ENCODE measurements around the gene PRDM10. TPM values are rescaled to one million over a fixed set of nuclear protein-coding genes. Genes with fewer than 3 reads are reported as not detected.

PRDM10 gene
- total and polyA plus RNA-seq, 3 experiments from 2014 or later, result 2.8 to 17.7 (median 16.0) TPM

DNA sequence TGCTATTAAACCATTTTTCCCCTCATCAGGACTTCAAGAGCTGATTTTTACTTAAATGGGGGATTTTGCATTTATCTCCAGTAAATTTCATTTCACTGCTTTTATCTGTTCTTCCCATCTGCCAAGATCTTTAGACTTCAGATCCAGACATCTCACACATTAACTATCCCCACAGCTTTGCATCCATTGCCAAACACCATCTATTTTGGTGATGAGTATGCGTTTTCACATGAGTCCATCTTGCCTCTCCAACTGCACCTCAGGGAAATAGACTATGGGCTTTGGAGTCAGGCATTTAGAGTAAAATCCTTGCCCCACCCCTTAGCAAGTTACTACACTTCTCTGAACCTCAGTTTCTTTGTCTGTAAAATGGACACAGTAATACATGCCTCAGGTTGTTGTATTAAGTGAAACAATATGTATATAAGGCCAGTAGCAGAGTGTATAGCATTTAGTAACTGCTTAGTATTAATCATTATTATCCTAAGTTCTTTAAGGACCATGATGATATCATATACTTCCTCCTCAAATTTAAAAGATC, 53.6 kb downstream of the PRDM10 start:
- Histone ChIP-seq H3K36me3 (ENCODE audit: insufficient read depth, low read length) (peaks cover 5% of the 10 kb centered on the region), H3K27me3 (ENCODE audit: insufficient read depth, low read length, poor library complexity, severe bottlenecking) (no peaks in the 10 kb centered on the region), H3K4me3 (ENCODE audit: low read length) (no peak overlapping the region), H3K9me3 (ENCODE audit: low read length) (no peaks in the 10 kb centered on the region), H3K27ac (ENCODE audit: low read depth, low read length) (no peak overlapping the region), H3K4me1 (ENCODE audit: insufficient read depth, low read length) (no peaks in the 10 kb centered on the region)
- Mint-ChIP-seq H3K4me3 (no peak overlapping the region), H3K9me3 (no peaks in the 10 kb centered on the region), H3K27ac (peak overlapping the region in 2 of 8 donors; percentile 54 to 71), H3K4me1 (no peaks in the 10 kb centered on the region), H3K27me3 (no peaks in the 10 kb centered on the region), H3K36me3 (peaks cover 6 to 56% (median 22%) of the 10 kb centered on the region in 3 donors)
- DNase-seq, result no peak
- ChIA-PET CTCF (no interaction called here), POLR2A (no interaction called here)

DNA sequence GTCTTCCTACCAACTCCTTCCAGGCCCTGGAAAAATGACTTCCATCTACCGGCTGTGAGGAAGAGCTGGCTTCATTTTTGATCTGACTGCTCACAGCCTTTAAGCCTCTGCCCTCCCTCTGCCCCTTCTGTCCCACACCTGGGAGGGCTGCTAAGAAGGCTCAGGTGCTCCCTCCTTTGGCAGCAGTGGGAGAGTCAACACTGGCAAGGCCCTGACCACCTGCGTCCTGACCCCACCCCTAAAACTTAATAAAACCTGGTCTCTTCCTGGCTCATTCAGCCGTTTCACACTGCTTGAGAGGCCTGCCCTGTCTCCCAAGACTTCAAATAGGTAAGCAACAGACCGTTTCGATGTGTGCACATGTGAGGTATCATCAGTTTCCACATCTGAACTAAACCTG, 55.2 kb downstream of the PRDM10 start:
- Mint-ChIP-seq H3K27ac (peak overlapping the region in 1 of 8 donors; percentile 56), H3K27me3 (no peaks in the 10 kb centered on the region), H3K4me1 (no peaks in the 10 kb centered on the region), H3K9me3 (no peaks in the 10 kb centered on the region), H3K36me3 (peaks cover 6 to 62% (median 27%) of the 10 kb centered on the region in 3 donors), H3K4me3 (no peak overlapping the region)
- Histone ChIP-seq H3K4me1 (ENCODE audit: insufficient read depth, low read length) (no peaks in the 10 kb centered on the region), H3K27ac (ENCODE audit: low read depth, low read length) (no peak overlapping the region), H3K36me3 (ENCODE audit: insufficient read depth, low read length) (peaks cover 5% of the 10 kb centered on the region), H3K9me3 (ENCODE audit: low read length) (no peaks in the 10 kb centered on the region), H3K27me3 (ENCODE audit: insufficient read depth, low read length, poor library complexity, severe bottlenecking) (no peaks in the 10 kb centered on the region), H3K4me3 (ENCODE audit: low read length) (no peak overlapping the region)
- DNase-seq, result no peak
- CTCF ChIA-PET, result no interaction called here
- POLR2A ChIA-PET, result no interaction called here

DNA sequence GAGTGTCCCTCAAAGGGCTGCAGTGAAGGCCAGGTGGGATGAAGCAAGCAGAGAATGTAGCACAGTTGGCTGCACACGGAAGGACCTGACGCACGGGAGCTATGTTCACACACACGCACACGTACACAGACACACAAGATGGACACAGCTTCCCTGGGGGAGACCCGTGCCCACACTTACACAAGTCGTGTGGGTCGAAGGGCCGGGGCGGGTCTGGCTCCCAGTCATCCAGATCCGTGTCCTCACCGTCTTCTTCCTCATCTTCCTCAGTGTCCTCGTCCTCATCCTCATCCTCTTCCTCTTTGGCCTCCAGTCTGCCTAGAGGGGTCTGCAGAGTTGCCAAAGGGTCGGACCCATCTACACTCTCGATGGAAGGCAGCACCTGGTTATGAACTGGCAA, 55.7 kb downstream of the PRDM10 start:
- H3K4me1 ChIP-seq (ENCODE audit: insufficient read depth, low read length), result no peaks in the 10 kb centered on the region
- no peaks in the 10 kb centered on the region for H3K9me3 ChIP-seq (ENCODE audit: low read length)
- H3K36me3 ChIP-seq (ENCODE audit: insufficient read depth, low read length), result peaks cover 5% of the 10 kb centered on the region
- H3K27me3 Mint-ChIP-seq, result no peaks in the 10 kb centered on the region
- POLR2A ChIA-PET, result no interaction called here
- no peaks in the 10 kb centered on the region for H3K27me3 ChIP-seq (ENCODE audit: insufficient read depth, low read length, poor library complexity, severe bottlenecking)
- no peak overlapping the region for H3K27ac ChIP-seq (ENCODE audit: low read depth, low read length)
- CTCF ChIA-PET, result no interaction called here
- H3K27ac Mint-ChIP-seq, result peak overlapping the region in 1 of 8 donors; percentile 88
- no peaks in the 10 kb centered on the region for H3K9me3 Mint-ChIP-seq
- no peak for DNase-seq
- no peak overlapping the region for H3K4me3 Mint-ChIP-seq
- peaks cover 6 to 66% (median 29%) of the 10 kb centered on the region in 3 donors for H3K36me3 Mint-ChIP-seq
- no peaks in the 10 kb centered on the region for H3K4me1 Mint-ChIP-seq
- no peak overlapping the region for H3K4me3 ChIP-seq (ENCODE audit: low read length)

DNA sequence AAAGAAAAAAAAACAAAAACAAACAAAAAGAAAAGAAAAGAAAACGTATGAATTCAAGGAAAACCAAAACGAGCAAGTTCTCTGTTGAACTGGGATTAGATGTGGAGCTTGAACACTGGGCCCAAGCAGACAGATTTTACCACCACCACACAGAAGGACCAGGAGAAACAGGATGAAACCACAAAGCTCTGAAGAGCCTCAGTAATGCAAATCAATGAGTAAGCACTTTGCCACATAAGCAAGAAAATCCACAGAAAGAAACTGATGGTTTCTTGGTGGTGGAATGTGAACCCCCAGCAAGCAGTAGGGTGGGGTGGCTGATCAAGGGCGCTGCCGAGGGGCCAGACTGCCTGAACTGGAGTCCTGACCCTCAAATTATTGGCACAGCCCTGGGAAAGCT, 56.4 kb downstream of the PRDM10 start:
- CTCF ChIA-PET, result no interaction called here
- POLR2A ChIA-PET, result no interaction called here
- Histone ChIP-seq H3K27ac (ENCODE audit: low read depth, low read length) (no peak overlapping the region), H3K9me3 (ENCODE audit: low read length) (no peaks in the 10 kb centered on the region), H3K4me3 (ENCODE audit: low read length) (no peak overlapping the region), H3K36me3 (ENCODE audit: insufficient read depth, low read length) (peaks cover 5% of the 10 kb centered on the region), H3K4me1 (ENCODE audit: insufficient read depth, low read length) (no peaks in the 10 kb centered on the region), H3K27me3 (ENCODE audit: insufficient read depth, low read length, poor library complexity, severe bottlenecking) (no peaks in the 10 kb centered on the region)
- no peaks in the 10 kb centered on the region for H3K9me3 Mint-ChIP-seq
- DNase-seq, result no peak
- no peak overlapping the region for H3K4me3 Mint-ChIP-seq
- H3K4me1 Mint-ChIP-seq, result no peaks in the 10 kb centered on the region
- H3K27me3 Mint-ChIP-seq, result no peaks in the 10 kb centered on the region
- H3K36me3 Mint-ChIP-seq, result peaks cover 6 to 67% (median 30%) of the 10 kb centered on the region in 3 donors
- peak overlapping the region in 2 of 8 donors; percentile 28 to 78 for H3K27ac Mint-ChIP-seq

DNA sequence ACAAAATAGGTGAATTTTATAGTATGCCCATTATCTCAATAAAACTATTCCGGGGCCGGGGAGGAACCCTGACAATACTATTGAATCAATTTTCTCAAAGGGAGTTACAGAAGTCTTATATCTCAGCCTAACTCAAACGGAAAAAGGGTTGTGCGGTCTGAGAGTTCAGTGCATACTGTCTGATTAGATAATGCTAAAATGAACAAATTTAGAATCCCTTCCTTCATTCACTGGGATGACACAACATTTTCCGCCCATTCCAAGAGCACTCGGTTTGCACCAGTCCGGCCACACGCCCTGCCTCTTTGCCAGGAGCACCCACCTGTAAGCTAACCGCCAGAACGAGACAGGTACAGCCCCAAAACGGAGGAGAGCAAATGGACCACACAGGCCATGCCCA, 57.3 kb downstream of the PRDM10 start:
- H3K36me3 Mint-ChIP-seq, result peaks cover 10 to 67% (median 27%) of the 10 kb centered on the region in 3 donors
- no peak overlapping the region for H3K4me3 ChIP-seq (ENCODE audit: low read length)
- peak overlapping the region in 2 of 8 donors; percentile 29 to 36 for H3K27ac Mint-ChIP-seq
- ChIA-PET POLR2A (no interaction called here), CTCF (no interaction called here)
- no peaks in the 10 kb centered on the region for H3K27me3 Mint-ChIP-seq
- H3K27me3 ChIP-seq (ENCODE audit: insufficient read depth, low read length, poor library complexity, severe bottlenecking), result no peaks in the 10 kb centered on the region
- H3K4me3 Mint-ChIP-seq, result no peak overlapping the region
- no peaks in the 10 kb centered on the region for H3K9me3 Mint-ChIP-seq
- H3K4me1 Mint-ChIP-seq, result no peaks in the 10 kb centered on the region
- H3K27ac ChIP-seq (ENCODE audit: low read depth, low read length), result no peak overlapping the region
- H3K9me3 ChIP-seq (ENCODE audit: low read length), result no peaks in the 10 kb centered on the region
- H3K4me1 ChIP-seq (ENCODE audit: insufficient read depth, low read length), result no peaks in the 10 kb centered on the region
- H3K36me3 ChIP-seq (ENCODE audit: insufficient read depth, low read length), result peaks cover 5% of the 10 kb centered on the region
- DNase-seq, result no peak

DNA sequence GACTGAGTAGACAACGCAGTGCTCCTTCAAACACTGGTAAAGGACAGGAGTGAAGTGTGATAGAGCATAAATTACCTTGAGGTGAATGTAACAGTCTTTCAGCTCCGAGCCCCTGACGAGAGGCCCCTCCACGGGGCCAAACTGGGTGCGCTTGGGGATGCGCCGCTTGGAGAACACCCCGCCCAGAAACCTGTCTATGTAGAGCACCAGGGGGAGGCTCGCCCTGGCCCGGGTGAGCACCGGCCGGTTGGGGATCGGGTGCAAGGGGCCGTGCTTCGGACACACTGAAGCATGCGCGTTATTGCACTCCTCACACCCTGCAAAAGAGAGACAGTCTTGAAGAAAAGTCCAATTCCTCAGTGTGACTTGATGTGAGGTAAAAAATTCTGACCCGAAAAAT, 57.9 kb downstream of the PRDM10 start:
- no peaks in the 10 kb centered on the region for H3K27me3 ChIP-seq (ENCODE audit: insufficient read depth, low read length, poor library complexity, severe bottlenecking)
- H3K27ac Mint-ChIP-seq, result no peak overlapping the region
- no peak overlapping the region for H3K4me3 ChIP-seq (ENCODE audit: low read length)
- no peaks in the 10 kb centered on the region for H3K9me3 ChIP-seq (ENCODE audit: low read length)
- POLR2A ChIA-PET, result no interaction called here
- H3K4me3 Mint-ChIP-seq, result no peak overlapping the region
- H3K27ac ChIP-seq (ENCODE audit: low read depth, low read length), result no peak overlapping the region
- no peaks in the 10 kb centered on the region for H3K4me1 ChIP-seq (ENCODE audit: insufficient read depth, low read length)
- H3K36me3 Mint-ChIP-seq, result peaks cover 10 to 67% (median 27%) of the 10 kb centered on the region in 3 donors
- no peaks in the 10 kb centered on the region for H3K4me1 Mint-ChIP-seq
- no peaks in the 10 kb centered on the region for H3K27me3 Mint-ChIP-seq
- H3K9me3 Mint-ChIP-seq, result no peaks in the 10 kb centered on the region
- CTCF ChIA-PET, result no interaction called here
- peaks cover 5% of the 10 kb centered on the region for H3K36me3 ChIP-seq (ENCODE audit: insufficient read depth, low read length)
- no peak for DNase-seq

DNA sequence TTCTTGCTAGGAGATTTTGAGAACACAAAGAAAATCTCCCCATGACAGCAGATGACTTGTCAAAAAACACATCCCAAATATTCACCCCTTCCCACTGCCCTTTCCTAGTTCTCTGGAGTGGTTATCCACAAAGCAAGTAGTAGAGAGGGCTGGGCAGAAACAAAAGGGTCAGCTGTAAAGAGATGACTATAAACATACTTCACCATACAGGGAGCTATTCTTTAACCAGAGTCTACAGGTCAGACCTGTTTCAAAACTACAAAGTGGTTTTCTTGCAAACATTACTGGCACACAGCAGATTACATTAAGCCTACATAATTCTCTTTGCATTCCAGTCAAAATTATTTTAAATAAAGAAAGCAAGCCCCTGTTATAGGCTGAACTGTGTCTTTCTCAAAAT, 59.6 kb downstream of the PRDM10 start:
- POLR2A ChIA-PET, result no interaction called here
- CTCF ChIA-PET, result interaction anchor here (1.1 kb wide), 1 partner anchor 19 kb away, joined by 4 read pairs; no protein-coding TSS in a partner anchor
- H3K9me3 Mint-ChIP-seq, result no peaks in the 10 kb centered on the region
- no peak for DNase-seq
- no peaks in the 10 kb centered on the region for H3K27me3 Mint-ChIP-seq
- H3K27ac Mint-ChIP-seq, result no peak overlapping the region
- Histone ChIP-seq H3K4me1 (ENCODE audit: insufficient read depth, low read length) (no peaks in the 10 kb centered on the region), H3K27me3 (ENCODE audit: insufficient read depth, low read length, poor library complexity, severe bottlenecking) (no peaks in the 10 kb centered on the region), H3K4me3 (ENCODE audit: low read length) (no peak overlapping the region), H3K36me3 (ENCODE audit: insufficient read depth, low read length) (peaks cover 5% of the 10 kb centered on the region), H3K27ac (ENCODE audit: low read depth, low read length) (no peak overlapping the region), H3K9me3 (ENCODE audit: low read length) (no peaks in the 10 kb centered on the region)
- H3K4me3 Mint-ChIP-seq, result no peak overlapping the region
- H3K36me3 Mint-ChIP-seq, result peaks cover 10 to 67% (median 28%) of the 10 kb centered on the region in 3 donors
- no peaks in the 10 kb centered on the region for H3K4me1 Mint-ChIP-seq

DNA sequence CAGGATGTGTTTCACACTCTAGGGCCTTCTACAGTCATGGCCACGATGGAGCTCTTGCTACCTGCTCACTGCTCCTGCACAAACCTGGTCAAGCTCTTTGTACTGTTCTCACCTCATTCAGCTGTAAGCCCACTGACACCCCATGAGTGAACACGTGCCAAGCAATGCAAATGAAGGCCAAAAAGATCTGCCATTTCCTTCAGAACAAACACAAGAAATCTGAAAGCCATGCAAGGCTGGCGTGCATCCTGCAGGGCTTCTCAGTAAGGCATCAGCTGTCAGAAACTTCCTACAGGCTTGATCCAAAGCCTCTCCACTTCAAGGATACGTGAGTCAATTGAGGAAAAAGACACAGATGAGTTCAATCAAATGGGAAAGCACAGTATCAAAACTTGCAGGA, 63.1 kb downstream of the PRDM10 start:
- CTCF ChIA-PET, result no interaction called here
- H3K9me3 Mint-ChIP-seq, result no peaks in the 10 kb centered on the region

More for the DNA sequence above, 63.1 kb downstream of the PRDM10 start:
- H3K4me1 ChIP-seq (ENCODE audit: insufficient read depth, low read length), result no peaks in the 10 kb centered on the region
- H3K4me3 Mint-ChIP-seq, result no peak overlapping the region
- no peak overlapping the region for H3K4me3 ChIP-seq (ENCODE audit: low read length)
- peak overlapping the region in 1 of 8 donors; percentile 77 for H3K27ac Mint-ChIP-seq
- H3K27me3 Mint-ChIP-seq, result no peaks in the 10 kb centered on the region
- no peaks in the 10 kb centered on the region for H3K9me3 ChIP-seq (ENCODE audit: low read length)
- no peak for DNase-seq
- peaks cover 3% of the 10 kb centered on the region for H3K36me3 ChIP-seq (ENCODE audit: insufficient read depth, low read length)
- H3K27ac ChIP-seq (ENCODE audit: low read depth, low read length), result no peak overlapping the region
- H3K36me3 Mint-ChIP-seq, result peaks cover 4 to 54% (median 22%) of the 10 kb centered on the region in 3 donors
- no peaks in the 10 kb centered on the region for H3K4me1 Mint-ChIP-seq
- H3K27me3 ChIP-seq (ENCODE audit: insufficient read depth, low read length, poor library complexity, severe bottlenecking), result no peaks in the 10 kb centered on the region
- POLR2A ChIA-PET, result no interaction called here

Measured in CD8-positive, alpha-beta memory T cell (primary cell).